NT2/D1 (cell line): ENCODE measurements around the gene HOTAIR.

ENCODE experiments used
- DNase-seq: peaks from one replicate; pipeline ENCODE4 v3.0.0-alpha.2; 2011; ENCODE audit warnings: low read depth, low spot score
- H3K27me3 ChIP-seq: 2 replicates; pipeline ENCODE4 v1.6.0; 2011; ENCODE audit warnings: mild to moderate bottlenecking; ENCODE audit not compliant: insufficient read length, insufficient read depth
- H3K36me3 ChIP-seq: 2 replicates; pipeline ENCODE4 v1.6.1; 2011; ENCODE audit warnings: mild to moderate bottlenecking, low read length, mixed read lengths; ENCODE audit not compliant: insufficient read depth, insufficient read length
- H3K4me1 ChIP-seq: 2 replicates; pipeline ENCODE4 v1.5.1; 2011; ENCODE audit not compliant: insufficient read depth, insufficient read length
- H3K4me3 ChIP-seq: 2 replicates; pipeline ENCODE4 v1.5.1; 2011; ENCODE audit warnings: low read depth; ENCODE audit not compliant: insufficient read length
- H3K9ac ChIP-seq: 2 replicates; pipeline ENCODE4 v1.6.0; 2011; ENCODE audit warnings: low read depth; ENCODE audit not compliant: insufficient read length
- H3K9me3 ChIP-seq: 2 replicates; pipeline ENCODE4 v1.5.1; 2011; ENCODE audit warnings: mild to moderate bottlenecking, low read length; ENCODE audit not compliant: insufficient read depth
- SUZ12 ChIP-seq: IDR thresholded peaks from 2 replicates; pipeline ENCODE4 v1.6.1; 2011; ENCODE audit not compliant: insufficient read length, insufficient read depth; ENCODE audit errors: extremely low read depth
- YY1 ChIP-seq: IDR thresholded peaks from 2 replicates; pipeline ENCODE4 v1.6.1; 2011; ENCODE audit not compliant: insufficient read length, insufficient read depth
- ZNF274 ChIP-seq: IDR thresholded peaks from 2 replicates; pipeline ENCODE4 v1.6.1; 2011; ENCODE audit warnings: mild to moderate bottlenecking, low read depth, low read length

HOTAIR gene

DNA sequence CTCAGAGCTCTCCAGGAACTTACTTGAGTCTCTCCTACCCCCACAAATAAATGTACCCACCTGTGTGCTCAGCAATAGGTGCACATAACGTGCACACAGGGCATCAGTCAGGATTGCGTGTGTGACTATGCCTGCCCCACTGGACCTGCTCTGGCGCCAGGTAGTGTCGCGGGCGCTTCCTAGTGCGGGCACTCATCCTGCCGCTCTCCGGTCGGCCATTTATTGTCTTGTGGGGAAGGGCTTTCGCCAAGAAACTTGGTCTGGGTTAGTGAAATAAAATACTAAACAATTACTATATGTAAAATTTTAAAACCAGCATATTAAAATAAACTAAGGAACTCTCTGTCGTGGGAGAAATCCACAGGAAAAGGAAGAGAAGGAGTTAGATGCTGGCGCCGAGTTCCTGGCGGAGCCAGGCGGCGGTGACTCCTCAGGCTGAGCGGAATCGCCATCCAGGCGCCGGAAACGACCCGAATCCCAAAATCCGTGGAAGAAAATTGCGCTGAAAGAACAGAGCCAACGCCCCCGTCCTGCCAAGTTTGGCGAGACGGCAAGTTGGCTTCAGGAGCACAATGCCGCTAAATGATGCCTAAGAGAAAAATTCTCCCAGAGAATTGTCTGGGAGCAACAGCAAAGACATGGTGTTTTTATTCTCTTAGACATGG is 44.0 kb downstream of the HOTAIR start:
- no peak for DNase-seq
- Histone ChIP-seq H3K4me3 (no peak overlapping the region), H3K36me3 (no peaks in the 10 kb centered on the region), H3K27me3 (peaks cover 76% of the 10 kb centered on the region), H3K9me3 (no peaks in the 10 kb centered on the region), H3K4me1 (no peaks in the 10 kb centered on the region), H3K9ac (no peak overlapping the region)
- no peak for TF ChIP-seq SUZ12
- TF ChIP-seq YY1: no peak
- TF ChIP-seq ZNF274: no peak

DNA sequence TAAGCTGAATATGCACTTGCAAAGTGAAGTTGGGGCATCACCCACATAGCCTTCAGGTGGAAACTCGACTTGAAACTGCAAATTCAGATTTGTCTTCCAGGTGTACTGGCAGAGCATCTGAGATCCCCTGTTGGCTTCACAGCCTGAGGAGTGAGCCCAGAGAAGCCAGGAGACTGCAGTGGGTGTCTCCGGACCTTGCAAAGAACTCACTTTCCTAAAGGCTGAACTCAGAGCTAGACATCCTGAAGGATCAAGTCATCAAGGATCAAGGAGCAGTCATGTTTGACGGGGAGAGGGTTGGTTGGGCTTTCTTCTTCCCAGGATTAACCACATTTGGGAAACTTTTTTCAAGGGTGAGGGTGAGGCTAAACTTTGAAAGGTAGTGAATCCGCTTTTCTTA is 45.2 kb downstream of the HOTAIR start:
- Histone ChIP-seq H3K9ac (no peak overlapping the region), H3K27me3 (peaks cover 85% of the 10 kb centered on the region), H3K4me3 (no peak overlapping the region), H3K4me1 (no peaks in the 10 kb centered on the region), H3K9me3 (no peaks in the 10 kb centered on the region), H3K36me3 (no peaks in the 10 kb centered on the region)
- TF ChIP-seq SUZ12 (no peak), ZNF274 (no peak), YY1 (no peak)
- no peak for DNase-seq

GRCh38 chr12:53928054-53928835 is 46.5 kb downstream of the HOTAIR start:
- H3K4me3 ChIP-seq: peak overlapping the region; percentile 25
- DNase-seq: no peak
- H3K36me3 ChIP-seq: no peaks in the 10 kb centered on the region
- H3K9ac ChIP-seq: peak overlapping the region; percentile 46
- H3K27me3 ChIP-seq: peaks cover 81% of the 10 kb centered on the region
- H3K4me1 ChIP-seq: no peaks in the 10 kb centered on the region
- no peaks in the 10 kb centered on the region for H3K9me3 ChIP-seq
- TF ChIP-seq ZNF274 (no peak), YY1 (no peak), SUZ12 (no peak)

DNA sequence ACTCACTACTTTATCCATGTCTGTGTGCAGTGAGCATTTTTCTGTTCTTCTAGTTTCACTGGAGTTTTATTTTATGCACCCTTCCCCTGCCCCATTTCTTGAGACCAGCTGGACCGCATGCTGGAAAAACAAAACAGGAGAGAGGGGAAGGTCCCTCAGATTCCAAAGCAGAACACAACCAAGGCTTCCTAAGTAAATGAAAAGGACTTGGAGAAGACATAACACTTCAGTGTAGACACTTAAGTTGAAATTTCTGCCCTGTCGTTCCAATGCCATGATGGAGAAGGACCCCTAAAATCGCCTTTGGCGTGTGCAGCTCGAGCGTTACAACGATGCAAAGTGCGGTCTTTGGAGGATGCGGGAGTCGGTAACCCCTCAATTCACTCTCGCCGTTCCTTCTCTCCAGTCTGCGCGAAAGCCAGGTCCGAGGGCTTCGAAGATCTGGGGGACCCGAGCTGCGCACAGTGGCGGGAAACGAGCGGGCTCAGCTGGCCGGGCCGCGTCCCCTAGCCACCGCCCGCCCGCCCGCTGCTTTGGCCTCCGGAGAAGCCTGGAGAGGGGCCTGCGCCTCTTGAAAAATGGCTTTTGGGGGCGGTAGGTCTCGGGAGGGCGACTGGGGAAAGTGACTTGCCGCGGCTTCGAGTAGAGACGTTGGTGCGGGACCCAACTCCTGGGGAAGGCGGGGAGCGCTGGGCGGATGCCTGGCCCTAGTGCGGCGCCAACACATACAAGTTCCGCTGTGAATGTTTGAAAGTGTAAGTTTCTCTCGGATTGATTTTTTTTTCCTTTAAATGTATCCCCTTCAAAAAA is 47.3 kb downstream of the HOTAIR start:
- Histone ChIP-seq H3K9me3 (no peaks in the 10 kb centered on the region), H3K4me1 (no peaks in the 10 kb centered on the region), H3K27me3 (peaks cover 76% of the 10 kb centered on the region), H3K9ac (no peak overlapping the region), H3K36me3 (no peaks in the 10 kb centered on the region), H3K4me3 (no peak overlapping the region)
- TF ChIP-seq YY1: no peak
- peak; percentile 68 for TF ChIP-seq SUZ12
- no peak for DNase-seq

- no peak for DNase-seq
- H3K4me3 ChIP-seq: no peak overlapping the region
- H3K36me3 ChIP-seq: no peaks in the 10 kb centered on the region
- H3K9ac ChIP-seq: no peak overlapping the region
- H3K27me3 ChIP-seq: peaks cover 52% of the 10 kb centered on the region
- no peaks in the 10 kb centered on the region for H3K9me3 ChIP-seq
- TF ChIP-seq YY1: no peak
- no peak for TF ChIP-seq SUZ12
- no peak for TF ChIP-seq ZNF274
- no peaks in the 10 kb centered on the region for H3K4me1 ChIP-seq
Observed at GRCh38 chr12:53924521-53925405, 50.0 kb downstream of the HOTAIR start.

DNA sequence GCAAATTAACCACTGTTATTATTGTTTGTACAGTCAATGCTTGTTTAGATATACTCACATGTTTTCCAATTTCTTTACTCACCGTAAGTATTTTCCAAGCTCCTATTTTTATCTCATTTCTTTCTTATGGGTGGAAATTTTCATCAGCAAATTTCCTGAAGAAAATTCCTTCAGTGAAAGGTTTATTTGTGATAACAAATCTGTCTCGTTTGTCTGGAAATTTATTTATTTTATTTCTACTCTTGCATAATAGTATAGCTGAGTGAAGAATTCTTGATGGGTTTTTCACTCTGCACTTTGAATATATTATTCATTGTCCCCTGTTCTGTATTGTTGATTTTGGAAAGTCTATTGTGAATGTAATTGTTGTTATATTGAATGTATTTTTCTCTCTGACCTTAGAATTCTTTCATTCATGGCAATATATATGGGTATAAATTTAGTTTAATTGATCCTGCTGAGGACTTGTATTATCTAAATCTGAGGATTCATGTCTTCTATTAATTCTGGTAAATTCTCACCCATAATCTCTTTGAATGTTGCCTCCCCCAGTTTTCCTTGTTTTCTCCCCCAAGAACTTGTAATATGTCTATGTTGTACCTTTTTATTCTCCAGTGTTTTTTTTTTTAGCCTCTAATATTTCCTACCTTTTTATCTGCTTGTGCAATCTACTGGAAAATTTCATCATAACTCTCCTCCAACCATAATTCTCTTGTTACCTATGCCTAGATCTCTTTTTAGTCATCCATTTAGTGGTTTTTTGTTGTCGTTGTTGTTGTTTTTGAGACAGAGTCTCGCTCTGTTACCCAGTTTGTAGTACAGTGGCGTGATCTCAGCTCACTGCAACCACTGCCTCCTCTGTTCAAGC is 57.7 kb downstream of the HOTAIR start:
- DNase-seq: no peak
- Histone ChIP-seq H3K27me3 (no peaks in the 10 kb centered on the region), H3K36me3 (no peaks in the 10 kb centered on the region), H3K4me1 (no peaks in the 10 kb centered on the region), H3K4me3 (no peak overlapping the region), H3K9ac (no peak overlapping the region), H3K9me3 (no peaks in the 10 kb centered on the region)
- TF ChIP-seq ZNF274: no peak
- TF ChIP-seq SUZ12: no peak
- TF ChIP-seq YY1: no peak
